Erythroblast (primary cell): Measurements from ENCODE around the gene DPP3.
"Not testable (repeated sequence)": the region's sequence is repeated elsewhere in the genome, so short reads cannot be mapped to it uniquely, and the experiment has no call there.

ENCODE experiments used
- DNase-seq, 2 experiments: peaks; one replicate each; lab custom pipeline; 2025; lab: John Stamatoyannopoulos, UW
- GATA1 ChIP-seq: IDR thresholded peaks from 2 replicates; pipeline ENCODE4 v1.6.1; 2011; ENCODE audit warnings: low read depth, mild to moderate bottlenecking, control low read depth, low read length, moderate library complexity
- POLR2A ChIP-seq: IDR thresholded peaks from 2 replicates; pipeline ENCODE4 v1.6.1; 2011; ENCODE audit warnings: mild to moderate bottlenecking, low read length

Gene DPP3

GRCh38 chr11:66454247-66454646 is 26.0 kb upstream of the DPP3 start:
- TF ChIP-seq POLR2A (no peak), GATA1 (no peak)
- DNase-seq, result no peak

- no peak for DNase-seq
- no peak for TF ChIP-seq POLR2A
- no peak for TF ChIP-seq GATA1
Observed at GRCh38 chr11:66454828-66455227, 25.4 kb upstream of the DPP3 start.

GRCh38 chr11:66457826-66458225 is 22.4 kb upstream of the DPP3 start:
- no peak for TF ChIP-seq POLR2A
- TF ChIP-seq GATA1, result no peak
- DNase-seq, result no peak

GRCh38 chr11:66459138-66459778 is 21.0 kb upstream of the DPP3 start:
- no peak for TF ChIP-seq POLR2A
- no peak for TF ChIP-seq GATA1
- DNase-seq, result no peak

GRCh38 chr11:66462010-66462409 is 18.2 kb upstream of the DPP3 start:
- no peak for DNase-seq
- TF ChIP-seq GATA1 (no peak), POLR2A (no peak)

- TF ChIP-seq GATA1, result no peak
- TF ChIP-seq POLR2A, result no peak
- DNase-seq, result no peak
Observed at GRCh38 chr11:66462911-66463310, 17.3 kb upstream of the DPP3 start.

- not testable (repeated sequence) for DNase-seq
Observed at GRCh38 chr11:66464116-66464515, 16.1 kb upstream of the DPP3 start.

- DNase-seq, result no peak
- TF ChIP-seq POLR2A (no peak), GATA1 (no peak)
Observed at GRCh38 chr11:66464916-66465315, 15.3 kb upstream of the DPP3 start.

- TF ChIP-seq POLR2A (no peak), GATA1 (no peak)
- DNase-seq, result no peak
Observed at GRCh38 chr11:66465373-66466224, 14.6 kb upstream of the DPP3 start.

- peak; percentile 91 to 96 for DNase-seq
Observed at GRCh38 chr11:66466225-66467033, 13.8 kb upstream of the DPP3 start, which contains the start of gene PELI3. TSS of gene PELI3 (plus strand) at chr11:66466905. CDS start at chr11:66468129, 1,224 bp downstream.

GRCh38 chr11:66467034-66467659 is 13.1 kb upstream of the DPP3 start:
- no peak for TF ChIP-seq POLR2A
- TF ChIP-seq GATA1, result no peak
- DNase-seq, result peak; percentile 64 to 73

More at GRCh38 chr11:66466225-66467033, 13.8 kb upstream of the DPP3 start, which contains the start of gene PELI3:
- TF ChIP-seq GATA1, result no peak
- TF ChIP-seq POLR2A, result no peak

GRCh38 chr11:66467756-66468155 is 12.5 kb upstream of the DPP3 start:
- peak; percentile 24 to 30 for DNase-seq
- TF ChIP-seq GATA1 (no peak), POLR2A (no peak)

- no peak for TF ChIP-seq GATA1
- no peak for TF ChIP-seq POLR2A
- no peak for DNase-seq
Observed at GRCh38 chr11:66468691-66469090, 11.5 kb upstream of the DPP3 start.
